AG04449 (cell line): ENCODE data around the gene KIT.

Source experiments
- CTCF ChIA-PET: fragments of 350-600 bp; formaldehyde crosslinking; extraction: SDS; loops from one replicate; lab custom pipeline; 2021; ENCODE audit warnings: antibody characterized with exemption; lab: Yijun Ruan, JAX
- POLR2A ChIA-PET: fragments of 400-600, 350-600 bp; formaldehyde crosslinking; extraction: SDS; loops from one replicate; lab custom pipeline; 2020; ENCODE audit warnings: antibody characterized with exemption, inconsistent platforms; lab: Yijun Ruan, JAX
- DNase-seq: peaks from one replicate; pipeline ENCODE4 v3.0.0-alpha.2; 2010; ENCODE audit warnings: low read depth, low spot score
- H3K4me3 ChIP-seq: 2 replicates; pipeline ENCODE4 v1.5.1; 2011; ENCODE audit warnings: low read depth, mild to moderate bottlenecking, control low read depth, low read length
- TF ChIP-seq, protein P1 (sequence below): IDR thresholded peaks from one replicate; pipeline ENCODE4 v1.5.1; 2011; ENCODE audit warnings: mild to moderate bottlenecking, moderate library complexity, low read length, control low read depth, inconsistent platforms; ENCODE audit not compliant: insufficient read depth; ENCODE audit errors: missing control alignments

KIT gene

DNA sequence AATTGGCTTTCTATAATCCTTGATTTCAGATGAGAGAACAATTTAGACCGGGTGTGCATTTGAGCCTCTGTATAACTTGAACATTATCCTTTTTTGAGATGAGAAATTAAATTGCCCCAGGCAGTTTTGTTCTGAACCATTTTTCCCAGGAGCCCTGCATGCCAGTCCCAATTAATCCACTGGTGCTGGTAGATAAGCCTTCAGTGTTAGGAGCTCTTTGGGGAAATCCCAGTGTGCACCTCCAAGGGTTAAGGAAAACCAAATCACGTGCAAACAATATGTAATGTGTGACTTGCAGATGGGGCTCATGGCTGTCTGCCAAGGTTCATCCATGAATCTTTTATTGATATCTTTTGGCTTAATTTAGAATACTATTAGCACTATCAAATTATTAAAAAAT lies 43.2 kb downstream of the KIT start:
- ChIA-PET CTCF (interaction anchor here (1.0 kb wide), 1 partner anchor 15 kb away, joined by 3 read pairs; no protein-coding TSS in a partner anchor), POLR2A (no interaction called here)
- DNase-seq = no peak
- TF ChIP-seq, protein P1, sequence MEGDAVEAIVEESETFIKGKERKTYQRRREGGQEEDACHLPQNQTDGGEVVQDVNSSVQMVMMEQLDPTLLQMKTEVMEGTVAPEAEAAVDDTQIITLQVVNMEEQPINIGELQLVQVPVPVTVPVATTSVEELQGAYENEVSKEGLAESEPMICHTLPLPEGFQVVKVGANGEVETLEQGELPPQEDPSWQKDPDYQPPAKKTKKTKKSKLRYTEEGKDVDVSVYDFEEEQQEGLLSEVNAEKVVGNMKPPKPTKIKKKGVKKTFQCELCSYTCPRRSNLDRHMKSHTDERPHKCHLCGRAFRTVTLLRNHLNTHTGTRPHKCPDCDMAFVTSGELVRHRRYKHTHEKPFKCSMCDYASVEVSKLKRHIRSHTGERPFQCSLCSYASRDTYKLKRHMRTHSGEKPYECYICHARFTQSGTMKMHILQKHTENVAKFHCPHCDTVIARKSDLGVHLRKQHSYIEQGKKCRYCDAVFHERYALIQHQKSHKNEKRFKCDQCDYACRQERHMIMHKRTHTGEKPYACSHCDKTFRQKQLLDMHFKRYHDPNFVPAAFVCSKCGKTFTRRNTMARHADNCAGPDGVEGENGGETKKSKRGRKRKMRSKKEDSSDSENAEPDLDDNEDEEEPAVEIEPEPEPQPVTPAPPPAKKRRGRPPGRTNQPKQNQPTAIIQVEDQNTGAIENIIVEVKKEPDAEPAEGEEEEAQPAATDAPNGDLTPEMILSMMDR = no peak
- H3K4me3 ChIP-seq = no peak overlapping the region

- TF ChIP-seq, protein P1 = no peak
- POLR2A ChIA-PET = no interaction called here
- CTCF ChIA-PET = no interaction called here
Observed at GRCh38 chr4:54703182-54703581, 45.4 kb downstream of the KIT start.

DNA sequence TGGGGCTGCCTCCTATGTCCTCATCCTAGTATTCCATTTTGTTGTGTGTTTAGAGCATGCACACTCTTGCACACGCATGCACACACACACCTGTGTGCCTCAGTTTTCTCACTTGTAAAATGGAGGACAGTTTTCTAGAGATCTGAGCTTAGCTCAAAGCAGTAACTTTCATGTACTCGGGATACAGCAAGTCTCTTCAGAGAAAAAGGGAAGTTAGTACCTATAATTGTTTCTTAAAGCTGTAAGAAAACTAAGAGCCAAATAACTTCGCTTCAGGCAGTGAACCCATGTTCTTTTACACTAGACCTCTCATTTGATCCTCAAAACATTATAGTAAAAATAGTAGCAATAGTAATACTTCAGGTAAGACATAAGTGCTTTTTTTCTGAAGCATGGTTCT lies 49.6 kb downstream of the KIT start:
- POLR2A ChIA-PET = no interaction called here
- no peak overlapping the region for H3K4me3 ChIP-seq
- CTCF ChIA-PET = no interaction called here
- no peak for DNase-seq
- TF ChIP-seq, protein P1 = no peak

More at GRCh38 chr4:54703182-54703581, 45.4 kb downstream of the KIT start:
- DNase-seq = no peak
- H3K4me3 ChIP-seq = no peak overlapping the region

DNA sequence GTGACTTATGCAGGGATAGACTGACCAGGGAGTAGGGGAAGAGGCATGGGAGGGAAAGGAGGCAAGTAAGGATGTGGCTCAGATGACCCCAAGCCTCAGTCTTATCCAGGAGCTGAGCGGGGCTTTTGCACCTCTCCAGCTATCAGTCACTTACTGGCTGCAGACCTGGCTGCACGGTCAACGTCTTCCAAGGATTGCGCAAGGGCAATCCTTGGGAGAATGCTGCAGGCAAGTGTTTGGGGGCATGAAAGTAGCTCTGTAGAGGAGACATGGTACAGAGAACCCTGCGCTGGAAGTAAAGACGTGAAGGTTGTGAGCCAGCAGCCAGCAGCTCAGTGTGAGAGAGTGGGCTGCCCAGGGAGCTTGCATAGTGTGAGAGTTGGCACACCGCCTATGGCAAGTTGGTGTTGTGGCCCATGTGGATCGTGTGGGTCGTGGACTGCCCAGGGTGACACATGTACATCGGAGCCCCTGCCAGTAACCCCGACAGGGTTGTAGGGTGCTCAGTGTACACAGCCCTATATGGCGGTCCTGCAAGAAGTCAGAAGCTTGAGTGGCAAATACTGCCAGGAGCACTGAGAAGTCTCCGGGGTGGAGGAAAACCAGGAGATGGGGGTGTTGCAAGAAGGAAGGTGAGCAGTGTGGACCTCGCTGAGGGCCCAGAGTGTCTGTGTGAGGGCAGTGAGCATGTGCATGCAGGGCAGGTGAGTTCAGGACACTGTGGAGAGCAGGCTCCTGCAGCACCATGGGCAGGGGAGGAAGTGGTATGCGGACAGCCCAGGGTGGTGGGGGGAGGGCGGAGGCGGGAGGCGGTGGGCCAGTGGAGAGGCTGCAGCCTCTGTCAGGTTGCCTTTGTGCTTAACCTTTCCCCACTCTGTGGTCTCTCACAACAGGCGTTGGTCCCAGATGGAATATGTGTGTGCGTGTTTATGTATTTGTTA lies 50.9 kb downstream of the KIT start:
- H3K4me3 ChIP-seq = no peak overlapping the region
- POLR2A ChIA-PET = no interaction called here
- CTCF ChIA-PET = no interaction called here
- TF ChIP-seq, protein P1 = no peak
- DNase-seq = no peak

GRCh38 chr4:54709400-54709799 lies 51.6 kb downstream of the KIT start:
- H3K4me3 ChIP-seq = no peak overlapping the region
- TF ChIP-seq, protein P1 = no peak
- ChIA-PET POLR2A (no interaction called here), CTCF (interaction anchor here (1.2 kb wide), 1 partner anchor 391 kb away, joined by 3 read pairs; no protein-coding TSS in a partner anchor)
- DNase-seq = no peak

DNA sequence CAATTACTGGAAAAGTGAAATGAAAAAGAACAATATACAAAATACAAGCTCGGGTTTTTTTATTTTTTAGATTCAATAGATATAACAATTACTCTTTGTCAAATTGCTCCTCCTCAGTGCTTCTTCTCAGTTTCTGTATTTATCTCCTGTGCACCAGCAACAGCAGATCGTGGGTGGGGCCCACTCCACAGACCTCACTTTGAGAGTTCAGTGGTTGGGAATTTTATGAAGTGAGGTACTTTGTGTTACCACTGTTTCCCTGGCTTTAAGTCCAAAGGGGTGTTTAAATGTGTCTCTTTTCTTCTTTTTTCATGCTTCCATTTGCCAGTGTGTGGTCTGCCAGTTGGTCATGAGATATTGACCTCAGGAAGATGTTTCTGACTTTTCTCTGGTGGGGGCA lies 54.4 kb downstream of the KIT start:
- TF ChIP-seq, protein P1 = no peak
- ChIA-PET CTCF (interaction anchor here (0.7 to 1.1 kb wide), 2 partner anchors 11 to 16 kb away, joined by 3 to 4 read pairs; no protein-coding TSS in a partner anchor), POLR2A (no interaction called here)
- no peak overlapping the region for H3K4me3 ChIP-seq
- DNase-seq = no peak
